OCI-LY3 (cell line): Measurements from ENCODE around the gene CEACAM6.
"Not testable (repeated sequence)": the region's sequence is repeated elsewhere in the genome, so short reads cannot be mapped to it uniquely, and the experiment has no call there.

Source experiments
- H2AFZ ChIP-seq: fragments of 200-600, 300-600 bp; shearing (Covaris generic); 2 replicates; pipeline ENCODE4 v1.6.0; 2014; ENCODE audit warnings: antibody characterized with exemption, low read depth, low read length
- H3K27ac ChIP-seq: fragments of 200-600, 300-600 bp; sonication (generic); 2 replicates; pipeline ENCODE4 v1.5.1; 2014; ENCODE audit warnings: mild to moderate bottlenecking, low read length, moderate library complexity, mixed read lengths
- H3K27me3 ChIP-seq: fragments of 200-600, 300-600 bp; sonication (generic); 2 replicates; pipeline ENCODE4 v1.6.1; 2014; ENCODE audit warnings: low read depth, low read length, mixed read lengths
- H3K36me3 ChIP-seq: fragments of 200-600, 300-600 bp; sonication (generic); replicated peaks from 2 replicates; pipeline ENCODE3; 2014; ENCODE audit warnings: low read depth, low read length, mixed read lengths
- H3K4me1 ChIP-seq: fragments of 300-600, 200-600 bp; sonication (generic); 2 replicates; pipeline ENCODE4 v1.6.1; 2014; ENCODE audit warnings: low read length, mixed read lengths
- H3K4me2 ChIP-seq: fragments of 200-600, 300-600 bp; sonication (generic); 2 replicates; pipeline ENCODE4 v1.6.1; 2014; ENCODE audit warnings: low read length, mixed read lengths
- H3K4me3 ChIP-seq: fragments of 300-600, 200-600 bp; sonication (generic); 2 replicates; pipeline ENCODE4 v1.5.1; 2014; ENCODE audit warnings: antibody characterized with exemption, mild to moderate bottlenecking, low read length, moderate library complexity
- H3K79me2 ChIP-seq: fragments of 300-600, 200-600 bp; shearing (Covaris generic); 2 replicates; pipeline ENCODE4 v1.6.1; 2014; ENCODE audit warnings: mild to moderate bottlenecking, low read length, mixed read lengths
- H3K9ac ChIP-seq: fragments of 300-600, 200-600 bp; shearing (Covaris generic); 2 replicates; pipeline ENCODE4 v1.6.0; 2014; ENCODE audit warnings: mild to moderate bottlenecking, low read length, moderate library complexity
- H3K9me3 ChIP-seq: fragments of 200-600, 300-600 bp; shearing (Covaris generic); 2 replicates; pipeline ENCODE4 v1.6.1; 2014; ENCODE audit warnings: low read length, mixed read lengths; ENCODE audit not compliant: insufficient read depth
- H4K20me1 ChIP-seq: fragments of 200-600, 300-600 bp; sonication (generic); 2 replicates; pipeline ENCODE4 v1.6.1; 2016; ENCODE audit warnings: low read length, mixed read lengths; ENCODE audit not compliant: insufficient read depth
- CTCF ChIP-seq: fragments of 200-600, 300-600 bp; sonication (generic); IDR thresholded peaks from 2 replicates; pipeline ENCODE4 v1.5.1; 2014; ENCODE audit warnings: antibody characterized with exemption, low read length, low read depth
- EZH2phosphoT487 ChIP-seq: fragments of 200-600 bp; shearing (Covaris generic); IDR thresholded peaks from 2 replicates; pipeline ENCODE4 v1.6.1; 2018; ENCODE audit warnings: antibody characterized with exemption, mixed run types, low read depth

CEACAM6 gene

GRCh38 chr19:41758846-41759245 lies 3.5 kb downstream of the CEACAM6 start:
- H3K4me2 ChIP-seq: no peak overlapping the region
- H3K36me3 ChIP-seq: no peaks in the 10 kb centered on the region
- H4K20me1 ChIP-seq: no peaks in the 10 kb centered on the region
- no peaks in the 10 kb centered on the region for H3K9me3 ChIP-seq
- H3K9ac ChIP-seq: no peak overlapping the region
- no peaks in the 10 kb centered on the region for H3K79me2 ChIP-seq
- peaks cover 53% of the 10 kb centered on the region for H3K27me3 ChIP-seq
- H3K27ac ChIP-seq: no peak overlapping the region
- no peak overlapping the region for H3K4me3 ChIP-seq
- TF ChIP-seq CTCF (no peak), EZH2phosphoT487 (no peak)
- H3K4me1 ChIP-seq: no peaks in the 10 kb centered on the region
- no peak overlapping the region for H2AFZ ChIP-seq

- Histone ChIP-seq H3K4me2 (no peak overlapping the region), H3K27me3 (peaks cover 55% of the 10 kb centered on the region), H3K9ac (no peak overlapping the region), H3K79me2 (no peaks in the 10 kb centered on the region), H4K20me1 (no peaks in the 10 kb centered on the region), H3K9me3 (no peaks in the 10 kb centered on the region), H3K4me1 (no peaks in the 10 kb centered on the region), H3K4me3 (no peak overlapping the region), H2AFZ (no peak overlapping the region), H3K27ac (no peak overlapping the region), H3K36me3 (no peaks in the 10 kb centered on the region)
- TF ChIP-seq EZH2phosphoT487 (no peak), CTCF (no peak)
Observed at GRCh38 chr19:41767115-41767514, 11.8 kb downstream of the CEACAM6 start.

- H3K4me1 ChIP-seq, H3K36me3 ChIP-seq, H3K9me3 ChIP-seq, H3K4me2 ChIP-seq, H3K27ac ChIP-seq, H3K4me3 ChIP-seq, H3K9ac ChIP-seq, H3K79me2 ChIP-seq, H2AFZ ChIP-seq, H4K20me1 ChIP-seq: not testable (repeated sequence)
- H3K27me3 ChIP-seq: peaks cover 54% of the 10 kb centered on the region
Observed at GRCh38 chr19:41768105-41768504, 12.8 kb downstream of the CEACAM6 start.

GRCh38 chr19:41769608-41770007 lies 14.3 kb downstream of the CEACAM6 start:
- H4K20me1 ChIP-seq: no peaks in the 10 kb centered on the region
- H3K9me3 ChIP-seq: no peaks in the 10 kb centered on the region
- no peak overlapping the region for H3K27ac ChIP-seq
- H3K9ac ChIP-seq: no peak overlapping the region
- no peaks in the 10 kb centered on the region for H3K79me2 ChIP-seq
- no peaks in the 10 kb centered on the region for H3K36me3 ChIP-seq
- peaks cover 43% of the 10 kb centered on the region for H3K27me3 ChIP-seq
- no peak for TF ChIP-seq EZH2phosphoT487
- no peak for TF ChIP-seq CTCF
- H3K4me3 ChIP-seq: no peak overlapping the region
- no peak overlapping the region for H3K4me2 ChIP-seq
- no peaks in the 10 kb centered on the region for H3K4me1 ChIP-seq
- no peak overlapping the region for H2AFZ ChIP-seq

GRCh38 chr19:41771410-41771809 lies 16.1 kb downstream of the CEACAM6 start:
- TF ChIP-seq EZH2phosphoT487: no peak
- TF ChIP-seq CTCF: no peak
- H3K4me3 ChIP-seq: no peak overlapping the region
- no peak overlapping the region for H2AFZ ChIP-seq
- H3K27me3 ChIP-seq: peaks cover 35% of the 10 kb centered on the region
- H3K79me2 ChIP-seq: no peaks in the 10 kb centered on the region
- H3K9ac ChIP-seq: no peak overlapping the region
- H4K20me1 ChIP-seq: no peaks in the 10 kb centered on the region
- H3K9me3 ChIP-seq: no peaks in the 10 kb centered on the region
- H3K4me2 ChIP-seq: no peak overlapping the region
- H3K27ac ChIP-seq: no peak overlapping the region
- H3K4me1 ChIP-seq: no peaks in the 10 kb centered on the region
- no peaks in the 10 kb centered on the region for H3K36me3 ChIP-seq
